ENCODE data around the gene WASHC2C. TPM values are rescaled to one million over a fixed set of nuclear protein-coding genes. Genes with fewer than 3 reads are reported as not detected.
"Not testable (repeated sequence)": the region's sequence is repeated elsewhere in the genome, so short reads cannot be mapped to it uniquely, and the experiment has no call there.

Gene WASHC2C
- total RNA-seq, 1 donor from 2014 or later, result 43.7 TPM

GRCh38 chr10:45817130-45817859, 90.2 kb downstream of the WASHC2C start:
- Mint-ChIP-seq H3K36me3 (no peaks in the 10 kb centered on the region), H3K9me3 (peaks cover 19% of the 10 kb centered on the region), H3K4me1 (no peaks in the 10 kb centered on the region), H3K27me3 (ENCODE audit: low read depth) (no peaks in the 10 kb centered on the region), H3K27ac (no peak overlapping the region), H3K4me3 (no peak overlapping the region)
- TF ChIP-seq CTCF (IDR thresholded peaks at IDR 0.05; ENCODE audit: unreplicated experiment), result no peak
- no peak for DNase-seq (ENCODE audit: low spot score in 2 of 2, unreplicated experiment in 2 of 2)

- H3K27ac Mint-ChIP-seq, result no peak overlapping the region
Measured at GRCh38 chr10:45817912-45818311, 90.8 kb downstream of the WASHC2C start.

GRCh38 chr10:45819552-45819951, 92.5 kb downstream of the WASHC2C start:
- no peaks in the 10 kb centered on the region for H3K27me3 Mint-ChIP-seq (ENCODE audit: low read depth)
- no peak overlapping the region for H3K27ac Mint-ChIP-seq
- H3K4me3 Mint-ChIP-seq, result no peak overlapping the region
- no peak for DNase-seq (ENCODE audit: low spot score in 2 of 2, unreplicated experiment in 2 of 2)
- H3K4me1 Mint-ChIP-seq, result no peaks in the 10 kb centered on the region
- H3K36me3 Mint-ChIP-seq, result peaks cover 1% of the 10 kb centered on the region
- TF ChIP-seq CTCF (IDR thresholded peaks at IDR 0.05; ENCODE audit: unreplicated experiment), result no peak
- H3K9me3 Mint-ChIP-seq, result peaks cover 19% of the 10 kb centered on the region

More at GRCh38 chr10:45817912-45818311, 90.8 kb downstream of the WASHC2C start:
- Mint-ChIP-seq H3K4me3 (no peak overlapping the region), H3K9me3 (peaks cover 19% of the 10 kb centered on the region), H3K36me3 (no peaks in the 10 kb centered on the region), H3K4me1 (no peaks in the 10 kb centered on the region), H3K27me3 (ENCODE audit: low read depth) (no peaks in the 10 kb centered on the region)
- no peak for DNase-seq (ENCODE audit: low spot score in 2 of 2, unreplicated experiment in 2 of 2)
- no peak for TF ChIP-seq CTCF (IDR thresholded peaks at IDR 0.05; ENCODE audit: unreplicated experiment)

GRCh38 chr10:45820107-45820830, 93.2 kb downstream of the WASHC2C start:
- H3K4me3 Mint-ChIP-seq; DNase-seq (ENCODE audit: low spot score in 2 of 2, unreplicated experiment in 2 of 2); H3K27ac Mint-ChIP-seq; H3K4me1 Mint-ChIP-seq; H3K36me3 Mint-ChIP-seq; H3K27me3 Mint-ChIP-seq (ENCODE audit: low read depth): not testable (repeated sequence)
- H3K9me3 Mint-ChIP-seq, result peaks cover 19% of the 10 kb centered on the region

- not testable (repeated sequence) for DNase-seq (ENCODE audit: low spot score in 2 of 2, unreplicated experiment in 2 of 2); H3K4me1 Mint-ChIP-seq; H3K27ac Mint-ChIP-seq; H3K4me3 Mint-ChIP-seq; H3K9me3 Mint-ChIP-seq; H3K27me3 Mint-ChIP-seq (ENCODE audit: low read depth); H3K36me3 Mint-ChIP-seq
Measured at GRCh38 chr10:45822918-45823317, 95.9 kb downstream of the WASHC2C start.

Other genes starting within 250 kb of the WASHC2C start
- 20.2 to 22.4 TPM (median 21.2 TPM) in 3 replicates for gene ZFAND4, start 54.5 kb upstream of the WASHC2C start, total RNA-seq
- 38.1 to 43.8 TPM (median 40.7 TPM) in 3 replicates for gene AGAP4, start 120.2 kb downstream of the WASHC2C start, total RNA-seq
- 52.0 to 59.1 TPM (median 55.4 TPM) in 3 replicates for gene TIMM23, start 245.2 kb downstream of the WASHC2C start, total RNA-seq

All from mesothelial cell of epicardium (in vitro differentiated cells).